Epithelial cell of prostate (primary cell): ENCODE measurements around the gene MED22.
"Not testable (repeated sequence)": the region's sequence is repeated elsewhere in the genome, so short reads cannot be mapped to it uniquely, and the experiment has no call there.

Experiments used
- DNase-seq: peaks from one replicate; pipeline ENCODE4 v3.0.0-alpha.2; 2011; ENCODE audit warnings: low read depth, low spot score
- H3K27ac ChIP-seq: fragments of 450-650 bp; 2 replicates; pipeline ENCODE4 v1.5.1; 2017; ENCODE audit warnings: mild to moderate bottlenecking

MED22 gene

DNA sequence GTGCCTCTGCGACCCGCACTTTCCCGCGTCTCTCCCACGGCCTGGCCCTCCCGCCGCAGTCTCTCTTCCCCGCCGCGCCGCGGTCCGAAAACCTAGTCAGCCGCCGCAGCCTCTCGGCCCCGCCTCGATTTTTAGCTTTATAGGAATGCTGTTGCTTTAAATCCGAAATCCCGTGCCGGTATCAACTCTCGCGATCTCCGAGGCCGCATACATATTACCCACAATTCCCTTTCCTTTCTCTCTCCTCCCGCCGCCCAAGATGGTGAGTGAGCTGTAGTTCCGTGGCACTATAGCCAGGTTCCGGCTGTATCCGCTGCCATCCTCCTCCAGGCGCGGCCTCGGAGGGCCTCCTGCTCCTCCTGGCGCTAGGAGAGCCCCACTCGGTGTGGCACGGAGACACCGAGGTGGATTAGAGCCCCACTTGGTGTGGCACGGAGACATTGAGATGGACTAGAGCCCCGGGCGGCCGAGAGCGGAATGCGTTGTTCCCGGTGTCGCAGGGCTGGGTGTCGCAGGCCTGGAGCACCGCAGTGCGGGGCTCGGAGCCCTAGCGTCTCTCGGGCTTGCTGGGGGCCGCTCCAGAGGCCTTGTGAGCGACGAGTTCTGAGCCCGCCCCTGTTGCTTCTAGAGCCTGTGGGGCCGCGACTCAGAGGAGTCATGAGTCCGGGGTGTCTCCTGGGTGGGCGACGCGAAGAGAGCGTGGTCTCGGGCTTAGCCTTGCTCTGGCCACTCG lies at the start of gene MED22, which contains the start of gene RPL7A:
Gene MED22 (minus strand): TSS at position 147 of the 733 bp plus-strand sequence. CDS start 1,469 bp downstream, outside the sequence.
Gene RPL7A (plus strand): TSS at position 234 of the 733 bp plus-strand sequence. CDS start 26 bp downstream, at position 260.
- peak within 1 kb of the TSS; percentile 93 for H3K27ac ChIP-seq
- peak; percentile 83 for DNase-seq

DNA sequence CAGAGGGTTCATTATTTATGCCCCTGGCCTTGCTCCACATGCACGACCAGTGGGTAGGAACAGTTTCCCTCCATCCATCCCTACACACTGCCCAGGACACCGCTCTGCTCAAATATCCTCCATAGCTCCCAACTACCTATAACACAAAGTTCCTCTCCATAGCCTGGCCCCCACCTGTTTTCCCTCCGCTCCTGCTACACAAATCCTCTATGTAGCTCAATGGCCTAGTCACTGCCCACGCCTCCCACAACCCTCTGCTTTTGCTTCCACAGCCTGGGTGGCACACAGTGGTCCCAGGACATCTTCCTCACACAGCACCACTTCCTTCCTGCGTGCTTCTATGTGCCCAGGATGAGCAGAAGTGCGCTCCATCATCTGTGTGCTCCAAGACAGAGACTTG lies 49.4 kb upstream of the MED22 start:
- no peak for DNase-seq
- H3K27ac ChIP-seq: no peak overlapping the region

DNA sequence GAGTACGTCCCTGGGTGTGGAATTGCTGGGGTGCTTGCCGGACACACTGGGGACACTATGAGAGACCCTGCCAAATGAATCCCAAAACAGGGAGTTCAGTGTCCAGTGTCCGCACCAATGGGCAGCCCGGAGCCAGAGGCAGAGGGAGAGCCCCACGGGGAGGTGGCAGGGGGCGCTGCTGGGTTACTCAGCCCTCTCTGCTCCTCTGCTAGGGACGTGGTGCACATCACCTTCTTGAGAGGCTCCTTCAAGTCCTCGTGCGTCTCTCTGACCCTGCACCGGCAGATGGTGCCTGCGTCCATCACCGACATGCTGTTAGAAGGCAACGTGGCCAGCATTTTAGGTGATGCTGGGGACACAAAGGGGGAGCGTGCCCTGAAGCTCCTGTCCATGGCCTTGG lies 49.0 kb upstream of the MED22 start:
- DNase-seq: no peak
- H3K27ac ChIP-seq: no peak overlapping the region

DNA sequence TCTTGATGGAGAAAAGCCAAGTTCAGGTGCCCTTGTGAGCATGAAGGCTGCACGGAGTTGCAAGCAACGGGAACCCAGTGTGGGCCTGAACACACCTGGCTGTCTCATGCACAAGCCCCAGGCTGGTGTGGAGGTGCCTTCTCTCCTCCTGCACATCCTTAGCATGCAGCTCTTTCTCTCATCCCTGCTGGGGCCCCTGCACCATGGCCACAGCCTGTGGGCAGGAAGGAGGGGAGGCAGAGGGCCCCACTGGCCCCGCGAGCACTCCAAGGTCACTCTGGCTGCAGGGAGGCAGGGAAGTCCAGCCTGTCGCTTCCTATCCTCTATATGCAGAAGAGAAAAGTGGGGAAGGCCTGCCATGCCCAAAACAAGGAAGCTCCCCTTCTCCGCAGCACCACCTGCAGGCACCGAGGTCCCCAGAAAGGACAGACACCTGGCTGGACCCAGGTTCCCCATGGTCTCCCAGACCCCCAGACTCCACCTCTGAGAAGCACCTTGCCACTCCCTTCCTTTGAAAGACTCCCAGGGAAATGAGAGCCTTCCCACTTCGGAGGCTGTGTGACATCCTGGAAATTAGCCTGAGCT lies 46.8 kb upstream of the MED22 start:
- H3K27ac ChIP-seq: no peak overlapping the region
- no peak for DNase-seq

GRCh38 chr9:133393399-133393798 lies 45.5 kb upstream of the MED22 start:
- H3K27ac ChIP-seq: no peak overlapping the region
- DNase-seq: no peak

DNA sequence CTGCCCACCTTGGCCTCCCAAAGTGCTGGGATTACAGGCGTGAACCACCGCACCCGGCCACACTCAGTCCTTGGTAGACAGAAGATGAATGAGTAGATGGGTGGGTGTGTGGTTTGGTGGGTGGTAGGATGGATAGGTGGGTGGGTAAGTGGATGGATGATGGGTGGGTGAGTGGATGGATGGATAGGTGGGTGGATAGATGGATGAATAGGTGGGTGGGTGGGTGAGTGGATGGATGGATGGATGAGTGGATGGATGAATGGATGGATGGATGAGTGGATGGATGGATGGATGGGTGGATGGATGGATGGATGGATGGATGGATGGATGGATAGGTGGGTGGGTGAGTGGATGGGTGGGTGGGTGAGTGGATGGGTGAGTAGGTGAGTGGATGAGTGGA lies 44.4 kb upstream of the MED22 start:
- not testable (repeated sequence) for H3K27ac ChIP-seq, DNase-seq

DNA sequence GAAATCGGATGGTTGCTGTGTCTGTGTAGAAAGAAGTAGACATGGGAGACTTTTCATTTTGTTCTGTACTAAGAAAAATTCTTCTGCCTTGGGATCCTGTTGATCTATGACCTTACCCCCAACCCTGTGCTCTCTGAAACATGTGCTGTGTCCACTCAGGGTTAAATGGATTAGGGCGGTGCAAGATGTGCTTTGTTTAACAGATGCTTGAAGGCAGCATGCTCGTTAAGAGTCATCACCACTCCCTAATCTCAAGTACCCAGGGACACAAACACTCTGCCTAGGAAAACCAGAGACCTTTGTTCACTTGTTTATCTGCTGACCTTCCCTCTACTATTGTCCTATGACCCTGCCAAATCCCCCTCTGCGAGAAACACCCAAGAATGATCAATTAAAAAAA lies 43.5 kb upstream of the MED22 start:
- H3K27ac ChIP-seq, DNase-seq: not testable (repeated sequence)

- no peak for DNase-seq
- H3K27ac ChIP-seq: no peak overlapping the region
These were observed 42.8 kb upstream of the MED22 start for GRCh38 chr9:133390713-133391112.

GRCh38 chr9:133389562-133389961 lies 41.6 kb upstream of the MED22 start:
- no peak for DNase-seq
- H3K27ac ChIP-seq: no peak overlapping the region

- DNase-seq: no peak
- H3K27ac ChIP-seq: no peak overlapping the region
These were observed 41.2 kb upstream of the MED22 start for GRCh38 chr9:133389025-133389557.

- H3K27ac ChIP-seq: no peak overlapping the region
- peak; percentile 64 for DNase-seq
These were observed 39.7 kb upstream of the MED22 start for GRCh38 chr9:133387680-133388079.

GRCh38 chr9:133386338-133386737 lies 38.4 kb upstream of the MED22 start:
- no peak for DNase-seq

GRCh38 chr9:133385452-133385851 lies 37.5 kb upstream of the MED22 start:
- H3K27ac ChIP-seq: no peak overlapping the region
- DNase-seq: no peak

More at GRCh38 chr9:133386338-133386737, 38.4 kb upstream of the MED22 start:
- H3K27ac ChIP-seq: no peak overlapping the region

DNA sequence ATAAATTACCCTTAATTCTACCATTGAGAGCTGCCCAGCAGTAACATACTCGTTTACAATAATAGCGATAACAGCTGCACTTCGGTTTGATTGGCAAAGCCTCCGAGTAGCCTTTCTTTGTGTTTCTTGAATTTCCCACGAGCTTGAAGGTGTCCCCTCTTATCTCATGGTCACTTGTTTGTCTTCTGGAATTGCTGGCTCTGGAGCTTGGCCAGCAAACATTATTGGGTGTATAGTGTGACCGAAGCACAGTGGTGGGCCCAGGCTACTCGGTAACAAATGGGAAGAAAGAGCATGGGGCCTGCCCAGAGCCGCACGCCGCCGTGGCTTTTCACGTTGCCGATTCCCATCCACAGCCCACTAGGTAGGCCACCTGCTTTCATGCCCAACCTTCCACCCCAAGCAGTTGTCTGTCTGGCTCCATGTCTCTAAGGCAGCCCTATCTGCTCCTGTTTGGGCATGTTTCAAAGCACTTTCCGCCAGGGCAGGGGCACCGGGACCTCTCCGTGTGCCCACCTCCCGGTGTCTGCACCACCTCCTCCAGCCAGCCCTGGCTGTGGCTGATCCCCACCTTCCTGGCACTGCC lies 36.9 kb upstream of the MED22 start:
- no peak for DNase-seq

DNA sequence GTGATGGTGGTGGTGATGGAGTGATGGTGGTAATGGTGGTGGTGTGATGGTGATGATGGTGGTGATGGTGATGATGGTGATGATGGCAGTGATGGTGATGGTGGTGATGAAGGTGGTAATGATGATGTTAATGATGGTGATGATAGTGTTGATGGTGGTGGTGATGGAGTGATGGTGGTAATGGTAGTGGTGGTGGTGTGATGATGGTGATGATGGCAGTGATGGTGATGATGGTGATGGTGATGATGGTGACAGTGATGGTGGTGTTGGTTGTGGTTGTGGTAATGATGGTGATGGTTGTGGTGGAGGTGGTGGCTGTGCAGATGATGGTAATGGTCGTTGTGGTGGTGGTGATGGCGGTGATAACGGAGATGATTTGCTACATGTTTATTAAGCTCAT lies 35.5 kb upstream of the MED22 start:
- DNase-seq: no peak
- no peak overlapping the region for H3K27ac ChIP-seq

More for the DNA sequence above, 36.9 kb upstream of the MED22 start:
- no peak overlapping the region for H3K27ac ChIP-seq

DNA sequence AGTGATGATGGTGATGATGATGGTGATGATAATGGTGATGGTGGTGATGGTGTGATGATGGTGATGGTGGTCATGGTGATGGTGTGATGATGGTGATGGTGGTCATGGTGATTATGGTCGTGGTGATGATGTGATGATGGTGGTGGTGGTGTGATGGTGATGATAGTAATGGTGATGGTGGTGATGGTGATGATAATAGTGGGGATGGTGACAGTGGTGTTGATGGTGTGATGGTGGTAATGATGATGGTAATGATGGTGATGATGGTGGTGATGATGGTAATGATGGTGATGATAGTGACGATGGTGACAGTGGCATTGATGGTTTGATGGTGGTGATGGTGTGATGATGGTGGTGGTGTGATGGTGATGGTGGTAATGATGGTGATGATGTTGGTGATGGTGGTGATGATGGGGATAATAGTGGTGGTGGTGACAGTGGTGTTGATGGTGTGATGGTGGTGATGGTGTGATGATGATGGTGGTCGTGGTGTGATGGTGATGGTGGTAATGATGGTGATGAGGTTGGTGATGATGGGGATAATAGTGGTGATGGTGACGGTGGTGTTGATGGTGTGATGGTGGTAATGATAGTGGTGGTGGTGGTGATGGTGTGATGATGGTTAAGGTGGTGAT lies 34.7 kb upstream of the MED22 start:
- H3K27ac ChIP-seq: no peak overlapping the region

GRCh38 chr9:133380734-133381133 lies 32.8 kb upstream of the MED22 start:
- DNase-seq: no peak
- no peak overlapping the region for H3K27ac ChIP-seq

More for the DNA sequence above, 34.7 kb upstream of the MED22 start:
- no peak for DNase-seq

DNA sequence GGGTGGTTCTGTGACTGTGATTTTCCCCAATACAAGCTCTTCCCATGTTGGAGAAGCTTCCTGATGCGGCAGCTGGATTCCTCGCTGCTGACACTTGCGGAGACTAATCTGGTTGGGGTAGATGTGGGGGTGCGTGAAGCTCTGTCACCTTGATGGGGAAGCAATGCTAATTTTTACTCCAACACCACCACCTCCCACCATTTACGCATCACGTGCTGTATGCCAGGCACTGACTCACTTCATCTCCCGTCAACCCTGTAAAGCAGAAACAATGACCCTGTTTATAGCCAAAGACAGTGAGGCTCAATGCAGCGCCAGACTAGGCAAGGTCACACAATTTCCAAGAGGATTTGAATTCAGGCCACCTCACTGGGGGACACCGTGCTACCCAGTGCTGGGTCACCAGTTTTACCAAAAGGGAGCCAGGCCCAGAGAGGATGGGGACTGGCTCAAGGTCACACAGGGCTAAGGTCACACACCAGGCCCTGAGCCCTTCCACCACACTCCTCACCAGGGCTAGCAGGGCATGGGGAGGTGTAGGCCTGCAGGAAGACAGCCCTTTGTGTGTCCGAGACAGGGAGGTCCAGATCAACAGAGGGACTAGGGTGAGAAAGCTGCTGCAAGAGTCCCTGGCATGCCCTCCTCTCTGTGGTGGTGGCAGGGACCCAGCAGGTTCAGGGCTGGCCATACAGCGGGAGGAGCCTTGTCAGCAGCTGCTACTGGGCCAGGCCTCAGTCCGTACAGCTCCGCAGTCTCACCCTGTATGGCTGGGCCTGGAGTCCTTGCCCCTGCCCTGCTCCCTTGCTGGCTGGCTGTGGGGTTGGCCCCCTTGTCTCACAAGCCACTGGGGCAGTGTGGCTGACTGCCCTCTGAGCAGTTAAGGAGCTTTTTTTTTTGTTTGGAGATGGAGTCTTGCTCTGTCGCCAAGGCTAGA lies 31.5 kb upstream of the MED22 start:
- DNase-seq: no peak
- H3K27ac ChIP-seq: no peak overlapping the region

- DNase-seq: no peak
- H3K27ac ChIP-seq: no peak overlapping the region
These were observed 30.6 kb upstream of the MED22 start for GRCh38 chr9:133378408-133378962.
